ENCODE data around the gene CLVS2. TPM values are rescaled to one million over a fixed set of nuclear protein-coding genes. Genes with fewer than 3 reads are reported as not detected.
A peak's percentile ranks its signal among the peaks of the same experiment; 100 is the strongest.

The CLVS2 gene
- polyA plus RNA-seq, 4 donors = 0.12 to 0.60 (median 0.23) TPM

DNA sequence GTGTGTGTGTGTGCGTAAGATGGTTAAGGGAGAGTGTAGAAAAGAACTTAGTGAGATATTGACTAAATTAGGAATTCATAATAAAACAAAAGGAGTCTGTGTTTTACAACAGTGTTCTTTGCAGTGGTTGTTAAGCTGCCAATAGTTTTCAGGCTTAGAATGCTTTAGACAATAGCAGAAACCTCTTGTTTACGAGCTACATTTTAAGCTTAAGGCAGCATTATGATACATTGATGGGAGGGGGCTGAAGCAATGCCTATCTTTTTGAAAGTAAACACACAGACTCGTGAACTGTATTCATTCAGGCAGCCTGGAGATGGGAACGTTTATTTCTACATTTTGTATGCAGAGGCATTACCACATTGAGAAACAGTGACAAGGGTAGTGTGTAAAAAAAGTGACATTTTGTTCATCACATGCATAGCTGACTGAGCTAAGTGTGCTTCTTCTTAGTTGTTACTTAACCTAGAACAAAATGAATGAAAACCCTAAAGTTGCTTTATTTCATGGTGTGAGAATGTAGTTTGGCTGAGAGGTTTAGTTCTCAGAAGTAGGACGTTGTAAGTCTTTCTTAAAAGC lies 21.2 kb downstream of the CLVS2 start:
- no peak for DNase-seq (ENCODE audit: low read depth in 4 of 4, low spot score in 3 of 4)

DNA sequence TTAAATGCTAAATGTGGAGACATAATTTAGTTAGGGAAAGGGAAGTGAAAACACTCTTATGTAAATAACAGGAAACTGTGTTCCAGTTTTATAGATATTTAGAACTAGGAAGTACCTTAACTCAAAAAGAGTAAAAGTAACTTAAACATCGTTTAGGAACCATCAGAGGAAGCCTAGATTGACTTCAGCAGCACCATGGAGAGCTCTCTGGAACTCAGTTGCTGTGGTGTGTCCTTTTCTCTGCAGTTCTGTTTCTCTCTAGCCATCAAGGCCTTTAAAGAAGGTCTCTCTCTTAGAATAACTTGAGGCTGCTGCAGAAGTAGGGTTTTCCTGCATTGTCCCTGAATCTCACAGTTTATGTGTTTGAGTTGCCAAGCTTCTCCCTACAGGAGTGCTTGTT lies 26.9 kb downstream of the CLVS2 start:
- peak in 1 of 4 donors; percentile 29 for DNase-seq (ENCODE audit: low read depth in 4 of 4, low spot score in 3 of 4)

DNA sequence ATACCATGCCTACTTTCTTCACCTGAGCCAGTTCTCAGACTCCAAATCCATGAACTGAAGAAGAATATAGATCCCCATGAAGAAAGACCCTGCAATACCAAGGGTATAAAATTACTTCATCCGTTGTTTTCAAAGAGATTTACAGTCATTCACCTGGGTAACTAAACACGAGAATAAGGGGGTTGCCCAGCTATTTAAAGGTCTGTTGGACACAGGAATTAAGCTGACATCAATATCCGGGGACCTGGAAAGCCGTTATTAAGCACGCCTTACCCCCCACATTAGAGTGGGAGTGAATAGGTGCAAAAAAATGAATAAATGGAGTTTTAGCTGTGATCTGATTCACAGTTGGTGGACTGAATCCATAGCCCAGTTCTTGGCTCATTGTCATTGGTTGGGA lies 28.9 kb downstream of the CLVS2 start:
- peak in 1 of 4 donors; percentile 22 for DNase-seq (ENCODE audit: low read depth in 4 of 4, low spot score in 3 of 4)

DNA sequence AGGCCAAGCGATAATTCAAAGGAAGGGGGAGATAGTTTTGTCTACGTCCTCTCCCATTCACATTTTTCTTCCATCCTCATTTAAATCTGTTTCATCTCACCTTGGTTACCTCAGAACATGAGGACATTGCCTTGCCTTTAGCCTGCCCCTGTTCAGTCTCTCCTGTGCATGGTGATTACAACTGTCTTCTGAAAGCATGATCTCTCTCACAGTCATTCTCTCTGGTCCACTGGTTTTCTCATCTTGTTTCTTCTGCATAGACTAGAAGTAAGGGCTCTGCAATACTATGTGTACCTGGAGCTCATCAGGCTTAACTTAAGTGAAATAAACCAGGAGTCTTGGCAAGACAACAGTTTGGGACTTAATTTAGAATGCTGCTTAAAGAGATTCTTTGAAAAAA lies 31.4 kb downstream of the CLVS2 start:
- no peak for DNase-seq (ENCODE audit: low read depth in 4 of 4, low spot score in 3 of 4)

DNA sequence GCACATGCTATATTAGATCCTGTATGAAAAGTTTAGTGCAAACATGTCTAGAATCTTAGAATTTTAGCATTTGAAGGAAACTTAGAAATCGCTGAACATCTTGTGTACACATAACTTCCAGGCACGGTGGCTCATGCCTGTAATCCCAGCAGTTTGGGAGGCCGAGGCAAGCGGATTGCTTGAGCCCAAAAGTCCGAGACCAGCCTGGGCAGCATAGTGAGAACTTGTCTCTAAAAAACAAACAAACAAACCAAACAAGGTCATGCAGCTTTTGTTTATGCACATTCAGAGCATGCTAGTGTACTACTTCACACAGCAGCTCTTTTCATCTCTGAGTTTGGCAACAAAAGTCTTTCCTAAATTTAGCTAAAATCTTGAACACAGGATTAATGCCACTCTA lies 32.2 kb downstream of the CLVS2 start:
- DNase-seq (ENCODE audit: low read depth in 4 of 4, low spot score in 3 of 4) = no peak

DNA sequence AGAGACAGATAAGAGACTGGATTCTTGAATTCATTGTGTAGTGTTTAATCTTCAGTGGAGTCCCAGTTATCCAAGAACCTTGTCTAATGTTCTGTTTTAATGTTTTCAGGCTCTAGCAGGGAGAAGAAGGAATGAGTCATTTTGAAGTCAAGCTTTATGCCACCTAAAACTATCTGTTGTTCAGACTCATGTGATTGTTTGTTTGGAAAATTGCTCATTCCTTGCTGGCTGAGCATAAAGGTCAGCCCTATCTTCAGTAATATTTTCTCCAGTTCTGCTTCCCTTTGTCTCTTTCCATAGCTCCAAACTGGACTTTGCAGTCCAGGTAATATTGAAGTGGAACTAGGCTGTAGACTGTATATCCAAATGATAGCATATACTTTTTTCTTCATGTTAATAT lies 34.2 kb downstream of the CLVS2 start:
- DNase-seq (ENCODE audit: low read depth in 4 of 4, low spot score in 3 of 4) = no peak

DNA sequence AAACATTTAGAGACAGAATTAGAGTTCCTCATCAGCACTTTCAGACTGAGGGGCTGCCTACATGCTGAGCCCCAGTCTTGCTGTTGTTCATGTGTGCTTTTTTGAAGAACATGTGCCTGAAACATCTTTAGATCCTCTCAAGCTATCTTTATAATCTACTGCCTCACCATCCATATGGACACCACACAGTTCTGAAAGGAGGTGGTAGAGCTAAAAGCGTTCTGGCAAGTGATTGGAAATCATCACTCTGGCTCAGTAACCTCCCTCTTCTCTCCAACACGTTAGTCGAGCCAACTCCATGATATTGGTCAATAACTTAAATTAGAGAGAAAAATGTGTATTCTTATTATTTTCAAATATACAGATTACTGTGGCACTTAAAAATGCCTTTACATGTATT lies 40.6 kb downstream of the CLVS2 start:
- DNase-seq (ENCODE audit: low read depth in 4 of 4, low spot score in 3 of 4) = no peak

DNA sequence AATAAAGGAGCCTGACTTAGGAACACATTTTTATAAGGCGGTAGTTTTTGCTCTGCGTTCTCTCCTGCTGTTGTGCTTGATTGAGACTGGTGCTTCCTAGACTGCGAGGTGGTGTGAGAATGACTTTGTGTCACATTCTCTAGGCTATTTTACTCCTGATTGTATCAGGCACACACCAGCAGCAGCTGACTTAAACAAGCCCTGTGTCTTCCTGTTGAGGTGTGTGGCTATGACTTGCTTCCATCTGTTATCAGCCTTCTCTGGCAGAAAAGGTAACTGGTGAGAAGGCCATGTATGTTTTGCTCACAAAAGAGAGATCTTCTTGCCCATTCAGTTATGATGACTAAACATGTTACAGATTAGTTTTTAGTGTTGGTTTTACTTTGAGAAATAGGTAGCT lies 43.4 kb downstream of the CLVS2 start:
- no peak for DNase-seq (ENCODE audit: low read depth in 4 of 4, low spot score in 3 of 4)

DNA sequence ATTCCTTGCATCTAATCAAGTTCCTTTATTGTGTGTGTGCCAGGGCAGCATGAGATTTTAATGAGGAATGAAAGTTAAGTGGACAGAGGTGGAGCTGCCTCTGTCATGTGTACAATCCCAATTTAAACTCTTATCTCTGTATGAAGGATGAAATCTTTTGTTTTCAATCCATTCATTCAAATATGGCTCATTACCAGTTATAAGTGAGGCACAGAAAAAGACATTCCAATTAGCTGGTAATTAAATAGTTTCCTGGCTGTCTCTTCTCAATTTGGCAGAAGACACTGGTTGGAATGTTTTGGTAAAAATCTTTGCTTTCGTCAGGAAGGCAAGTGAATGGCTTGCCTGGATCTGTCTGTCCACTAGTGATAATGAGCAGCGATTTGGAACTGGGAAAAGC lies 46.4 kb downstream of the CLVS2 start:
- no peak for DNase-seq (ENCODE audit: low read depth in 4 of 4, low spot score in 3 of 4)

DNA sequence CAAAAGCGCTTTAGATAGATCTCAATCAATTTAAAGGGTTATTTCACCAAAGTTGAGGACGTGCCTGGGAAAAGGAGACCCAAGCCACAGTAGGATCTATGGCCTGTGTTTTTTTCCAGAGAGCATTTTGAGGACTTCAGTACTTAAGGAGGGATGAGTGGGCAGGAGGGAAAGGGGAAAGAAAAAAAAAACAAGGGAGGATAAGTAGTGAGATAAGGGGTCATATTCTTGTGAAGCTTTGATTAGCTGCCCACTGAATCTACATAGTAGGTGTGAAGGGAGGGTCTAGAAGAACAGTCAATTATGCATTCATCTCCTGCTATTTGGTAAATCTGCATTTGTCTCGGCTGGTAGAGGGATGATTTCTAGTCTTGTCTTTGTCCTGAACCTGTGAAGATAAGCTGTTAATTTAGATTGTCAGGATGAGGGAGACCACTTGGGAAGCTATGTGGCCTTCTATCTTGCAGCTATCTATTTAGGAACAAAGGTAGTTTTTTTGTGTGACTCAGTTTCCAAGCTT lies 48.4 kb downstream of the CLVS2 start:
- DNase-seq (ENCODE audit: low read depth in 4 of 4, low spot score in 3 of 4) = no peak

DNA sequence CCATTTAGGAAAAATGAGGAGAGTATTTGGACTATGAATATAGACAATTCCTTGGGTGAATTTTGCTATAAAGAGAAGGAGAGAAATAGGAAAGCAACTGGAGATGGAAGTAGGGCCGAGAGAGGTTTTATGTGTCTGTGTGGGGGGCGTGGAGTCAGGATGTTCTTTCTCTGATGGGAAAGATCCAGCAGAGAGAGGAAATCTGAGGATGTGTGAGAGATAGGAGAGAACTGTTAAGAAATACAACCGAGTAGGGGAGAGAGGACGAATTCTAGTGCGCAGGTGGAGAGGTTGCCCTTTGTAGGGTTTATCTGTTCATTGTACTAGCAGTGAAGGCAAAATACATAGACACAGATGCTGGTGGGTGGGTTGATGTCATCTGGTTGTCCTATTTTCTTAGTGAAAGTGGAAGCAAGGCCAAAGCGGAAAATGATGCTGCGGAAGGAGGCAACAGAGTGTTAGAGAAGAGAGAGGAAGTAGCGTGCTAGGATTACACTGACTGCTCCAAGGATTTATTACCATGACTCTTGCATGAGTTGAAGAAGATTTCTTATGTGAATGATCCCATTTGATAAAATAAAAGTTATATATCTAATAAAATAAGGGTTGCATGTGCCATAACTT lies 57.7 kb downstream of the CLVS2 start:
- DNase-seq (ENCODE audit: low read depth in 4 of 4, low spot score in 3 of 4) = no peak

DNA sequence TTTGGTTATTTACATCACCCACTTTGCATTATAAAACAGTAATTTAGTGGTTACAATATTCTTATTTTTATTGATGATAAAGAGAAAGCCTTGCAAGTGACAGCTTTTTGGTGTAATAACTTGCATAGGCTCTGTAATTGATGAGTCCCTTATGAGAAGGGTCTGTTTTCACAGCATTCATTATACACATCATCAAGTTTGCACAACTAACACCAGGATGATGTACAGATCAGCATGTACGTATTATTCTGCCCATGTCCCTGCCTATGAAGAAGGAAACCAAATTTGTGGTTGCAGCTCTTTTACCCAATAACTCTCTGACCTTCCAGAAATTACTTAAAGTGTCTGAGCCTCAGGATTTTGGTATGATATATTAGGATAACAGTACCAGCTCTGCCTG lies 59.2 kb downstream of the CLVS2 start:
- DNase-seq (ENCODE audit: low read depth in 4 of 4, low spot score in 3 of 4) = no peak

DNA sequence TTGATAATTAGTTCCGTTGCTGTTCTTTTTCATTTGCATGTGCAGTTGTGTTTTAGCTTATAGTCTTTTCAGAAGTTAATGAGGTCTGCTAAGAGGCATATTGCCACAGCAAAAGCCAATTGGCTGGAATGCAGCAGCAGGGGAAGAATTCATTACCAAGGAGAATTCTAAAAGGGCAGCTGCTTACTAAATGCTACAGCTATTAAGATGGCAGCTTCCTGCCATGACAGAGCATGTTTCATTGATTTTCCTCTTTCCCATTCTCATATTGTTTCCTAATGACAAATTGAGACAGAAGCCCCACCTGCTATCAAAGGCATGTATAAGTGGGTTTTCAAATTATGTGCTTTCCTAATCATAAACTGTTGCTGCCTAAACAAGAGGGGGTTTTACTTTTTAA lies 66.6 kb downstream of the CLVS2 start:
- DNase-seq (ENCODE audit: low read depth in 4 of 4, low spot score in 3 of 4) = no peak

DNA sequence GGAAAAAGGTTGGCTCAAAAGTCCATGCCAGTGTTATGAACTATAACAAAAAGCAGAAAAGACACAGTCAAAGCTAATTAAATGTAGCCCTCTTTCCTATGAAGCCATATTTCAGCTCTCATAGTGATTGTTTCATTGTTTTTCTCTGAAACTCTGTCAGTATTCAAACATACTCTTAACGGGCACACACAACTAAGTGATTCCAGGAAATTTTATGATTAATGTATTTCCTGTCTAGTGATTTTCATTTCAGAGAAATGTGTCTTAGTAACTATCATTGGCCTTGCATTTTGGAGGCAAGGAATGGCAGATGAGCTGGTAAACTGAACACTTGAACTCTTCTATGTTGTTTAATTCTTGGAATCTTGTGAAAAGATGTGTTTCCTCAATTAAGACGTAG lies 68.0 kb downstream of the CLVS2 start:
- no peak for DNase-seq (ENCODE audit: low read depth in 4 of 4, low spot score in 3 of 4)

DNA sequence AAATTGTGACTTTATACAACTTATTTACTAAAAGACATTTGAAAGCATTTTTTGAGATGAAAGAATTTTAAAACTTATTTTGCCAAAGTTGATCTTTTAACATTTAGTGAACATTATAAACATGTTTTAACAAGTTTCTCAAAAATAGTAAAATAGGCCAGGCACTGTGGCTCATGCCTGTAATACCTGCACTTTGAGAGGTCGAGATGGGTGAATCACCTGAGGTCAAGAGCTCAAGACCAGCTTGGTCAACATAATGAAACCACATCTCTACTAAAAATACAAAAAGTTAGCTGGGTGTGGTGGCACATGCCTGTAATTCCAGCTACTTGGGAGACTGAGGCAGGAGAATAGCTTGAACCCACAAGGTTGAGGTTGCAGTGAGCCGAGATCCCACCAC lies 78.6 kb downstream of the CLVS2 start:
- DNase-seq (ENCODE audit: low read depth in 4 of 4, low spot score in 3 of 4) = no peak

DNA sequence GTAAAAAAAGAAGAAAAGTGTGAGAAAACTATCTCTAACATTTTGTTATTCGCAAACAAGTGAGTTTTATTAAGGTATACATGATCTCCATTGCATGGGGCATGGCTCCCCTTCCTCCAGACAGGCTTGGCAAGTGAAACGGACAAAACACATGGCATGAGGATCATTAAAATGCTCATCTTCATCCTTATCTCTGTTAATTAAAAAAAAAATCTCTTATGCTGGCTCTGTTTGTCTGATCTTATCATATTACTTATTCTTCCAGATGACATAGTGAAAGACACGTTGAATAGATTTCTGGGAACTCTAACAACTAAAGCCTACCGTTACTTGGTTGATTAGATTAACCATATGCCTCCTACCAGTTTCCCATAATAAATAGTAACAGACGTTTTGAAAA lies 89.4 kb downstream of the CLVS2 start:
- no peak for DNase-seq (ENCODE audit: low read depth in 4 of 4, low spot score in 3 of 4)

DNA sequence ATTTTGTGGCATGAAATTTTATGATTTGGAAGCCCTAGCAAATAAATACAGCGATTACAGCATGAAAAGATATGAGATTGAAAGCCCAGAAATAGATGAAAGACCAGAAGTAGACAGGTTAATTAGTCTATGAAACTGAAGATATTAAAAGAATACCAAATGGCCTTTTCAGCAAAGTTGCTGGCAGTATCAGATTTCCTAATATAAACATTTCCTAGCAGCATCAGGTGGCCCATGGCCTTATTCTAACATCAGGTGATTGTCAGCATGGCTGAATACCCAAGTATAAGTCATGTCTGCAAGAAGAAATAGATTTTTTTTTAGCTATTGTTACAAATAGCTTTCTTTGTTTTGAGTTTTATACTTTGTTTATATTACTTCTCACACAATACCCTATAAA lies 93.2 kb downstream of the CLVS2 start:
- no peak for DNase-seq (ENCODE audit: low read depth in 4 of 4, low spot score in 3 of 4)

DNA sequence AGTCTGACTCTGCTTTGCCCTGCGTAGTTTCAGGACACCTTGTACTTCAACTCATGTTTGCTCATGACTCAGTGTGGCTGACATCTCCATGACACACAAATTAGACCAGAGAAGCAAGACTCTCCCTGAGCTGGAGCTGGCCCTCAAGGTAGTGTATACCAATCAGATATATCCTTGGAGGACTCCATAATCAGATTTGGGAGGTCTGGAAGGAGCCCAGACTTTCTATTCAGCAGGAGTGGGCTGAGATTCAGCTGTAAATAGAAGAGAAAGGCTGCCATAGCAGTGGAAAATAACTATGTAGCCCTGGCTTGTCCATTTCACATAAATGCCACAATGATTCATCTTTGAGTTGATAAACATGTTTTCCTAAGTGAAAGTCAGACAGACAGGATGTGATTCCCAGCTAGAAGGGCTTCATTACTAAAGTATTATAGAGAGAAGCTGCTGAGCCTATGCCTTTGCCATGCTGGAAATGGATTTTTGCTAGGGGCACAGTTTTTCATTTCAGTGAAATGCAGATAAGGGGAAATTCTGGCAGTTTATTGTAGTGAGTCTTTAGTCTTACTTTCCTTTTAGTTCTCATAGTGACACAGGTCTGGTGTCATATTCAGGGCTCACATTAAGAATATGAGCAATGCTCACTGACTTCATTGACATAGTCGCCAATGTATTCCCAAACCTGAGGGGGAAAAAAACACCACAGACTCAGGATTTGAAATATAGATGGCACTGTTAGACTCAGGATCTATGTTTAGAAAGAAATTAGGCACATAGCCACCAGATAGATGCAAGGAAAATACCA lies 95.3 kb downstream of the CLVS2 start:
- DNase-seq (ENCODE audit: low read depth in 4 of 4, low spot score in 3 of 4) = no peak

DNA sequence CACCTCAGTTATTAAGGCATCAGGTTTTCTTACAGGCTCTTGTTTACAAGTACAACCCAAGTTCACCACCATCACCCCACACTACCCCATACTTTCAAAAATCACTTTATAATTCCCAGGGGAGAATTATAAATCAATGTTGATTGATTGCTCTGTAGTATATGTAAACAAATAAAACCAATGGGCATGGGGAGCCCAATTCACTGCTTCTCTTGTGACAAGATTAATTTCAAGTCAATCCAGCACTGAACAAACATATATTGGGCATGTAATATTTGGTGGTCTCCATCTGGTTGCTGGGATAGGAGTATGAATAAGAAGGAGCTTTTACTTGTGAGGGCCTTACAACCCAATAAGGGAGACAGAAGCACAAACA lies 95.8 kb downstream of the CLVS2 start:
- no peak for DNase-seq (ENCODE audit: low read depth in 4 of 4, low spot score in 3 of 4)

DNA sequence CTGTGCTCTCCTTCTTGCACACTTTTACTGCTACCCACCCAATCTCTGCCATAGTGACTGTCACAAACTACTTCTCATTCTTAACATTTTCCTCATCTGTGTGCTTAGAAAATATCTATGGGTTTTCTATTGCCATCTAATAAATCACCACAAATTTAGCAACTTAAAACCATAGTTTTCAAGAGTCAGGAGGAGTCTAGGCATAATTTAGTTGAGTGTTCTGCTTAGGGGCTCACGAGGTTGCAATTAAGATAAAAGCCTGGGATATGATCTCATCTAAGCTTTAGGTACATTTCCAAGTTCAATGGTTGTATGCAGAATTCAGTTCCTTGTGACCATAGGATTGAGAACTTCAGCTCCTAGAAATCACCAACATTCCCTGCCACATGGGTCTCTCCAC lies 98.8 kb downstream of the CLVS2 start:
- DNase-seq (ENCODE audit: low read depth in 4 of 4, low spot score in 3 of 4) = no peak

DNA sequence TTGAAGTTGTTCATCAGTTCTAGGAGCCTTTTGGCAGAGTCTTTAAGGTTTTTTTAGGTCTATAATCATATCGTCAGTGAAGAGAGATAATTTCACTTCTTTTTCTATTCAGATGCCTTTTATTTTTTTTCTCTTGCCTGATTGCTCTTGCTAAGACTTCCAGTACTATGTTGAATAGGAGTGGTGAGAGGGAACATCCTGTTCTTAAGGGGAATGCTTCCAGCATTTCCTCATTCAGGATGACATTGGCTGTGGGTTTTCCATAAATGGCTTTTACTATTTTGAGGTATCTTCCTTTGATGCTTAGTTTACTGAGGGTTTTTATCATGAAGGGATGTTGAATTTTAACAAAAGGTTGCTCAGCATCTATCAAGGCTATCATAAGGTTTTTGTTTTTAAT lies 109.5 kb downstream of the CLVS2 start:
- no peak for DNase-seq (ENCODE audit: low read depth in 4 of 4, low spot score in 3 of 4)

DNA sequence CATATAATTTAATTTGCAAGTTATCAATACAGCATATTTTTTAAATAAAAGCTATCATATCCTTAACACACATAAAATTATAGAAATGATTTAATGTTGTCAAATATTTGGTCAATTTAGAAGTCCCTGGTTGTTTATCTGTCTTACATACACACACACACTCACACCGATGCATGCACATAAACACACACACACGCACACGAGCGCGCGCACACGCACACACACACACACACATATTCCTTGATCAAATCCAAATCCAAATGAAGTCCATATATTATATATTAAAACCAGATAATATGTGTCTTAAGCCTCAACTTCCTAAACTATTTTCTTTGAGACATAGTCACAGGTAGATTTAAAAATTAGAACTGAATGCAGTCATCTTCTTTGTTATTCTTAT lies 120.3 kb downstream of the CLVS2 start:
- DNase-seq (ENCODE audit: low read depth in 4 of 4, low spot score in 3 of 4) = no peak
